ENCODE results near the gene UQCRC1.

DNA sequence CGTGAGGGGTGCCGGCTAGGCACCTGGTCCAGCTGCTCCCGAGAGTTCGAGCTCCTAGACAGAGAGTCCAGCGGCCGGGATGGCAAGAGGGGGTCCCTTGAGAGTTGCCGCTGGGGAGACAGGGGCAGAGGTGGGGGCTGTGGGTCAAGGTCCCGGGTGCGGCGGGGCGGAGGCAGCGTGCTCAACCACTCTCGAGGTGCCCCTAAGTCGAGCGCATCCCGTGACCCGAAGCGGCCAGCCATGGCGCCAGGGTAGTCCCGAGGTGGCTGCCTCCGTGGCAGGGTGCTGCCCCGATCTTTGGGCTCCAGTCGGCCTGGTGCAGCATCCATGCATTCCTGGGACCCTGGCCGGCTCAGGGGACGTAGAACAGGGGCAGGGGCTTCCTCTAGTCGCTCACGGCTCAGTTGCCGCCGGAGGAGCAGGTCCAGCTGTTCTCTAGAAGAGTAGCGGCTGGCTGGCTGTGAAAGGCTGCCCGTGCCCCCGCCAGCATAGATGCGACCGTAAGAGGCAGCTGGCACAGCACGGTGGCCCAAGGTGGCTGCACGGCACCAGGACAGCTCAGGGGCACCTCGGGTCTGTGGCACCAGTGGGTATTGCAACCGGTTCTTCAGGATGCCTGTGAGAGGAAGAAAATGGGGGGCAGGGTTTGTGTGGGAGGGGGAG is 30.6 kb upstream of the UQCRC1 start:
- TF ChIP-seq ZNF274 (IDR thresholded peaks at IDR 0.05; ENCODE audit: low read depth, low read length) (no peak), YY1 (IDR thresholded peaks at IDR 0.05; ENCODE audit: insufficient read depth, insufficient read length) (no peak), SUZ12 (IDR thresholded peaks at IDR 0.05; ENCODE audit: extremely low read depth, insufficient read depth, insufficient read length) (no peak)
